GM10248 (cell line): ENCODE measurements around the gene NFIA.

Experiments used
- CTCF ChIA-PET: fragments of 300-600 bp; sonication (Branson Sonifier 250); formaldehyde crosslinking; extraction: SDS; loops from one replicate; lab custom pipeline; 2021; ENCODE audit warnings: antibody characterized with exemption; lab: Yijun Ruan, JAX
- POLR2A ChIA-PET: fragments of 350-650 bp; sonication (Branson Sonifier 250); formaldehyde crosslinking; extraction: SDS; loops from one replicate; lab custom pipeline; 2020; ENCODE audit warnings: antibody characterized with exemption; lab: Yijun Ruan, JAX
- DNase-seq: peaks from one replicate; pipeline ENCODE4 v3.0.0; 2012; ENCODE audit errors: extremely low spot score
- CTCF ChIP-seq: IDR thresholded peaks from 2 replicates; pipeline ENCODE4 v1.5.1; 2012; ENCODE audit warnings: mild to moderate bottlenecking, low read depth; ENCODE audit errors: extremely low read depth, missing control alignments, control extremely low read depth

The NFIA gene

GRCh38 chr1:61079898-61080336, 2.4 kb upstream of the NFIA start:
- POLR2A ChIA-PET = no interaction called here
- no peak for TF ChIP-seq CTCF
- CTCF ChIA-PET = no interaction called here
- no peak for DNase-seq

- DNase-seq = no peak
- CTCF ChIA-PET = no interaction called here
- POLR2A ChIA-PET = no interaction called here
- TF ChIP-seq CTCF = no peak
These were observed 1.8 kb upstream of the NFIA start for GRCh38 chr1:61080413-61081143.

GRCh38 chr1:61081144-61081685, 1.1 kb upstream of the NFIA start:
- TF ChIP-seq CTCF = no peak
- DNase-seq = no peak
- POLR2A ChIA-PET = no interaction called here
- CTCF ChIA-PET = no interaction called here

GRCh38 chr1:61081686-61082310, 563 bp upstream of the NFIA start:
- CTCF ChIA-PET = no interaction called here
- POLR2A ChIA-PET = no interaction called here
- no peak for TF ChIP-seq CTCF
- DNase-seq = no peak

GRCh38 chr1:61083013-61083806, 849 bp downstream of the NFIA start:
- no peak for DNase-seq
- ChIA-PET POLR2A (no interaction called here), CTCF (no interaction called here)
- no peak for TF ChIP-seq CTCF

GRCh38 chr1:61083807-61084440, 1.6 kb downstream of the NFIA start:
- DNase-seq = no peak
- CTCF ChIA-PET = no interaction called here
- POLR2A ChIA-PET = no interaction called here
- TF ChIP-seq CTCF = no peak
